Retinal pigment epithelial cell (primary cell): Measurements from ENCODE around the gene CCT5.

Experiments used
- DNase-seq: peaks from one replicate; pipeline ENCODE4 v3.0.0-alpha.2; 2010; ENCODE audit warnings: low read depth
- H3K4me3 ChIP-seq: 2 replicates; pipeline ENCODE4 v1.5.1; 2011; ENCODE audit warnings: mild to moderate bottlenecking, low read length, control low read depth, moderate library complexity
- TF ChIP-seq, protein P1 (sequence below): conservative IDR thresholded peaks from 2 replicates; pipeline ENCODE4 v1.5.1; 2011; ENCODE audit warnings: low read depth, low read length, control low read depth, inconsistent platforms

CCT5 gene

GRCh38 chr5:10301266-10301665 is 51.2 kb downstream of the CCT5 start:
- H3K4me3 ChIP-seq: no peak overlapping the region
- no peak for DNase-seq
- TF ChIP-seq, protein P1, sequence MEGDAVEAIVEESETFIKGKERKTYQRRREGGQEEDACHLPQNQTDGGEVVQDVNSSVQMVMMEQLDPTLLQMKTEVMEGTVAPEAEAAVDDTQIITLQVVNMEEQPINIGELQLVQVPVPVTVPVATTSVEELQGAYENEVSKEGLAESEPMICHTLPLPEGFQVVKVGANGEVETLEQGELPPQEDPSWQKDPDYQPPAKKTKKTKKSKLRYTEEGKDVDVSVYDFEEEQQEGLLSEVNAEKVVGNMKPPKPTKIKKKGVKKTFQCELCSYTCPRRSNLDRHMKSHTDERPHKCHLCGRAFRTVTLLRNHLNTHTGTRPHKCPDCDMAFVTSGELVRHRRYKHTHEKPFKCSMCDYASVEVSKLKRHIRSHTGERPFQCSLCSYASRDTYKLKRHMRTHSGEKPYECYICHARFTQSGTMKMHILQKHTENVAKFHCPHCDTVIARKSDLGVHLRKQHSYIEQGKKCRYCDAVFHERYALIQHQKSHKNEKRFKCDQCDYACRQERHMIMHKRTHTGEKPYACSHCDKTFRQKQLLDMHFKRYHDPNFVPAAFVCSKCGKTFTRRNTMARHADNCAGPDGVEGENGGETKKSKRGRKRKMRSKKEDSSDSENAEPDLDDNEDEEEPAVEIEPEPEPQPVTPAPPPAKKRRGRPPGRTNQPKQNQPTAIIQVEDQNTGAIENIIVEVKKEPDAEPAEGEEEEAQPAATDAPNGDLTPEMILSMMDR: no peak

- TF ChIP-seq, protein P1: no peak
- H3K4me3 ChIP-seq: no peak overlapping the region
- DNase-seq: peak; percentile 52
These were observed 51.9 kb downstream of the CCT5 start for GRCh38 chr5:10301842-10302610.

DNA sequence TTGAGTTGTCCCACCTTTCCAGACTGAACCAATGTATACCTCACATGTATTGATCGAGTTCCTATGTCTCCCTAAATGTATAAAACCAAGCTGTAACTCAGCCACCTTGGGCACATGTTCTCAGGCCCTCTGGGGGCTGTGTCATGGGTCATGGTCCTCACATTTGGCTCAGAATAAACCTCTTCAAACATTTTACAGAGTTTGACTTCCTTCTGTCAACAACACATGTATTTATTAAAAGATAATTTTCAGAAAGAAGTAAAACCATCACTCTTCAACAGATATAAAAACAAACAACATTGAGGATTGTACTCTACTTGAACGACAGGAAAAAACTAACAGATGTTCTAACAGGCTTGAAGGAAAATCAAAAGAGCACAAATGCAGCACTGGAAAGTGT is 53.1 kb downstream of the CCT5 start:
- TF ChIP-seq, protein P1: no peak
- H3K4me3 ChIP-seq: no peak overlapping the region
- DNase-seq: no peak

GRCh38 chr5:10303699-10304170 is 53.7 kb downstream of the CCT5 start:
- TF ChIP-seq, protein P1: no peak
- DNase-seq: no peak
- H3K4me3 ChIP-seq: no peak overlapping the region

DNA sequence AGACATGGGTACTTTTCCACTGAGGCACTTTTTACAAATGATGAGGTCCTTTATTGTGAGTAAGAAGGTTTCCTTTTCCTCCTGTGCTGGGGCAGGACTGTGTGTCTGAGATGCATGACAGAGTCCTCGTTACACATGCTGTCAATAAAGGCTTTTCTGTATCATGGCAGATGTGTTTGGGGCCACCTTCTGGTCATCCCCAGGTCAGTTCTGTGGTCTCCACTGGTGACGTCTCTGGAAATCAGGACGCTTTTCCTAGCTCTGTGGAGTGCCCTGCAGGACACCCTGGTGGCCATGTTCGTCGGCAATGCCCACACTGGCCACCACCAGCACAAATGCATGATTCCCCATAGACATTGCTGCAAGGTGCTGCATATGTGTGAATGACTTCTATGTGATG is 54.9 kb downstream of the CCT5 start:
- DNase-seq: no peak
- H3K4me3 ChIP-seq: no peak overlapping the region
- TF ChIP-seq, protein P1: no peak

GRCh38 chr5:10306114-10306513 is 56.0 kb downstream of the CCT5 start:
- no peak overlapping the region for H3K4me3 ChIP-seq

More at GRCh38 chr5:10306114-10306513, 56.0 kb downstream of the CCT5 start:
- TF ChIP-seq, protein P1: no peak
- no peak for DNase-seq
